CD4-positive, CD25-positive, alpha-beta regulatory T cell (primary cell): ENCODE results near the gene BCL2L11. TPM values are rescaled to one million over a fixed set of nuclear protein-coding genes. Genes with fewer than 3 reads are reported as not detected.
A peak's percentile ranks its signal among the peaks of the same experiment; 100 is the strongest.

Experiments
- ATAC-seq, 2 donors: fragments of 150-1000 bp; cut with Tn5 transposase; one replicate each; pipeline ENCODE4 v1.10.0; 2021; ENCODE audit warnings: low read depth in 2 of 2, moderate number of reproducible peaks in 2 of 2, moderate library complexity in 1 of 2
- DNase-seq, 3 donors: peaks; one replicate each; pipeline versions ENCODE4 v3.0.0 to v3.0.0-alpha.2; 2012 to 2022; ENCODE audit warnings: mixed read lengths in 1 of 3
- H3K27ac ChIP-seq: one replicate; pipeline ENCODE4 v1.7.0; 2013; ENCODE audit warnings: mild to moderate bottlenecking, low read length; ENCODE audit not compliant: insufficient read depth, poor library complexity, severe bottlenecking
- H3K27me3 ChIP-seq: one replicate; pipeline ENCODE4 v1.7.0; 2013; ENCODE audit warnings: low read length; ENCODE audit not compliant: control insufficient read depth, insufficient read depth
- H3K36me3 ChIP-seq: one replicate; pipeline ENCODE4 v1.7.0; 2013; ENCODE audit warnings: mild to moderate bottlenecking, low read length, moderate library complexity; ENCODE audit not compliant: control insufficient read depth, insufficient read depth
- H3K4me1 ChIP-seq: 2 replicates; pipeline ENCODE4 v1.7.0; 2013; ENCODE audit warnings: mild to moderate bottlenecking, low read length; ENCODE audit not compliant: insufficient read depth, control insufficient read depth, poor library complexity, severe bottlenecking
- H3K4me3 ChIP-seq: one replicate; pipeline ENCODE4 v1.7.0; 2013; ENCODE audit warnings: low read depth, mild to moderate bottlenecking, low read length, moderate library complexity
- H3K9me3 ChIP-seq, 2 experiments: 1 replicate in 1 of 2; 2 replicates in 1 of 2; pipeline ENCODE4 v1.7.0; 2013; ENCODE audit warnings: low read length in 2 of 2, mild to moderate bottlenecking in 1 of 2, moderate library complexity in 1 of 2; ENCODE audit not compliant: control insufficient read depth in 2 of 2
- H3K27ac Mint-ChIP-seq, 3 donors: one replicate each; pipeline ENCODE4 v1.8.0; 2020 to 2022; ENCODE audit warnings: mild to moderate bottlenecking in 3 of 3, mixed read lengths in 3 of 3, moderate library complexity in 2 of 3
- H3K27me3 Mint-ChIP-seq: one replicate; pipeline ENCODE4 v1.8.0; 2022; ENCODE audit warnings: mild to moderate bottlenecking, mixed read lengths
- H3K36me3 Mint-ChIP-seq: one replicate; pipeline ENCODE4 v1.8.0; 2020; ENCODE audit warnings: mixed read lengths
- H3K4me1 Mint-ChIP-seq, 4 donors: one replicate each; pipeline ENCODE4 v1.8.0; 2020 to 2022; ENCODE audit warnings: mixed read lengths in 4 of 4, mild to moderate bottlenecking in 1 of 4
- H3K4me3 Mint-ChIP-seq, 4 donors: one replicate each; pipeline ENCODE4 v1.8.0; 2020 to 2022; ENCODE audit warnings: mild to moderate bottlenecking in 4 of 4, mixed read lengths in 4 of 4, moderate library complexity in 3 of 4
- H3K9me3 Mint-ChIP-seq, 7 donors: one replicate each; pipeline ENCODE4 v1.8.0; 2020 to 2022; ENCODE audit warnings: mixed read lengths in 7 of 7, mild to moderate bottlenecking in 3 of 7, moderate library complexity in 2 of 7
- polyA plus RNA-seq, 4 donors: library from polyadenylated mRNA; unstranded; fragments of 300-500 nt; fragmentation: Illumina TruSeq; gene quantifications; one replicate each; pipeline ENCODE4 v1.2.3, GENCODE V29; 2021
- total RNA-seq: library from RNA; stranded (reverse); gene quantifications from one replicate; pipeline ENCODE4 v1.2.3, GENCODE V29; 2022

Gene BCL2L11
- total and polyA plus RNA-seq, 5 donors from 2014 or later, result 18.0 to 96.0 (median 31.9) TPM

DNA sequence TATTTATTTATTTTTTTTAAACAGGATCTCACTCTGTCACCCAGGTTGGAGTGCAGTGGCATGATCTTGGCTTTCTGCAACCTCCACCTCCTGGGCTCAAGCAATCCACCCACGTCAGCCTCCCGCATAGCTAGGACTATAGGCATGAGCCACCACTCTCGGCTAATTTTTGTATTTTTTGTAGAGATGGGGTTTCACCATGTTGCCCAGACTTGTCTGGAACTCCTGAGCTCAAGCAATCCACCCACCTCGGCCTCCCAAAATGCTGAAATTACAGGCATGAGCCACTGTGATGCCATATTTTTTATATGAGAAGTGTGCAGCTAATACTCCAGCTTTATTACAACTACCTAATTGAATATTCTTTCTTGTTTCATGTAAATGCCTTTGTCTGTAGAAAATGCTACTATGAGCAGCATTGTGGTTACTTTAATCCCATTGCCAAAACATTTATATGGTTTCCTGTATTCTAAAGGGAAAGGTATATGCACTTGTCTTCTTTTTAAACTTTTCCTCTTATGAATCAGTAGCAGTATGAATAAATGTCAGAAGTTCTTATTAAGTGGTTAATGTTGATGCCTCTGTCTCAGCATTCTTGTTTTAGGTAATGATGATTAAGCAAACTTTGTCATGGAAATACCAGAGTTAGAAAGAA, 9.5 kb upstream of the BCL2L11 start:
- no peaks in the 10 kb centered on the region for H3K36me3 ChIP-seq
- H3K4me3 Mint-ChIP-seq, result no peak overlapping the region
- H3K4me1 ChIP-seq, result no peaks in the 10 kb centered on the region
- H3K27me3 Mint-ChIP-seq, result peaks cover 76% of the 10 kb centered on the region
- DNase-seq, result no peak
- H3K4me3 ChIP-seq, result no peak overlapping the region
- no peaks in the 10 kb centered on the region for H3K9me3 ChIP-seq
- H3K9me3 Mint-ChIP-seq, result peaks cover 0 to 4% (median 0%) of the 10 kb centered on the region in 7 donors
- peaks cover 0 to 4% (median under 1%) of the 10 kb centered on the region in 4 donors for H3K4me1 Mint-ChIP-seq
- no peak overlapping the region for H3K27ac Mint-ChIP-seq
- no peak for ATAC-seq
- peaks cover 56% of the 10 kb centered on the region for H3K27me3 ChIP-seq
- no peaks in the 10 kb centered on the region for H3K36me3 Mint-ChIP-seq
- no peak overlapping the region for H3K27ac ChIP-seq

DNA sequence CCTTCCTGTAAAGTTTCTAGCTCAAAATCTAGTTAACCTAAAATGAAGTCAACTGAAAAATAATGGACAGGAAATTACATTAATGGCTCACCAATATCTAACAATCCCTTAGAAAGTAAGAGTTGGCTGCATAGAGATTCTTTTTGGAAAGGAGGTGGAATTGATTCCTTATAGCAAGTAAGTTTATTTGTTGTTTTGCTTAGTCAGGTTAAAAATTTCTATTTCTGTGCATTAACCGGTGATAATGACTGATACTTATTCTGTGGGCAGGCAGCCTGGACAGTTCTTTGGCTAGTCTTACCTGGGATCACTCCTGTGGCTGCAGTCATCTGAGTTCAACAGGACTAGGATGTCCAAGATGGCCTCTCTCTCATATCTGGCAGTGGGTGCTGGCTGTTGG, 6.9 kb upstream of the BCL2L11 start:
- no peak for ATAC-seq
- peaks cover 22% of the 10 kb centered on the region for H3K4me1 ChIP-seq
- Mint-ChIP-seq H3K9me3 (peaks cover 0 to 3% (median 0%) of the 10 kb centered on the region in 7 donors), H3K27ac (no peak overlapping the region), H3K4me1 (peaks cover 8 to 25% (median 15%) of the 10 kb centered on the region in 4 donors), H3K36me3 (no peaks in the 10 kb centered on the region), H3K4me3 (no peak overlapping the region), H3K27me3 (peaks cover 79% of the 10 kb centered on the region)
- no peak overlapping the region for H3K27ac ChIP-seq
- peaks cover 55% of the 10 kb centered on the region for H3K27me3 ChIP-seq
- no peaks in the 10 kb centered on the region for H3K9me3 ChIP-seq
- H3K4me3 ChIP-seq, result no peak overlapping the region
- DNase-seq, result no peak
- H3K36me3 ChIP-seq, result no peaks in the 10 kb centered on the region

DNA sequence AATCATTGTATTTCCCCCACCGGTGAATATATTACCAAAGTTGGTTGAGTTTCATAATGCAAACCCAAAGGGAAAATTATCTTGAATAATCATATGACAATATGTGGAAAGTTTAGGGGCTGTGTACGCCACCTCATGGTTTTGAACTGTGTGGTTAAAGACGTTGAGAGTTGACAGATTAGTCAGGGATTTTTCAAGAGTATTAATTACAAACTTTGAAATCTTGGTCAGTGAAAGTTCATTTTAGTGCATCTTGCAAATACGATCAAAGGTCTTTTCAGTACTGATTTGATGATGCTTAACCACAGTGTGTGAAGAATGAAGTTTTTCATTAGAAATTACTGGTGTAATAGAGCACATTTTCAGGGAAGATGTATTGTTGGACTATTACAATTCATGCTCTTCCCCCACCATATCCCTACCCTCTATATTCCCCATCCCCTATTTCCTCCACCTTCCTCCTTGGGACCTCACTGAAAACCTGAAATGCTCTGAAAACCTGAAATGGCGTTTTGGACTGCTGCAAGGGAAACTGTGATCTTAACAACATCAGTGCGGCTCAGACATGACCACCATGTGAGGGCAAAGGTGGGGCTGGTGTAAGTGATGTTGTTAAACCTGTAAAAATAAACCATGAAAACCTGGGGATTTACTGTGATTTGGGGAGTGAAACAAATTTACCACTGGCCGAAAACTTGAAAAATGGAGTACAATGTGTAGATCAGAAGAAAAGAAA, 4.5 kb upstream of the BCL2L11 start:
- Mint-ChIP-seq H3K9me3 (peaks cover 0 to 2% (median 0%) of the 10 kb centered on the region in 7 donors), H3K27ac (peak overlapping the region in 1 of 3 donors; percentile 61), H3K27me3 (peaks cover 75% of the 10 kb centered on the region), H3K36me3 (no peaks in the 10 kb centered on the region), H3K4me1 (peaks cover 8 to 37% (median 19%) of the 10 kb centered on the region in 4 donors), H3K4me3 (peak overlapping the region in 2 of 4 donors; percentile 52 to 93)
- Histone ChIP-seq H3K36me3 (no peaks in the 10 kb centered on the region), H3K27me3 (peaks cover 49% of the 10 kb centered on the region), H3K4me1 (peaks cover 41% of the 10 kb centered on the region), H3K27ac (no peak overlapping the region), H3K4me3 (no peak overlapping the region), H3K9me3 (no peaks in the 10 kb centered on the region)
- DNase-seq (peak in 2 of 3 donors; percentile 8 to 26), ATAC-seq (no peak)

DNA sequence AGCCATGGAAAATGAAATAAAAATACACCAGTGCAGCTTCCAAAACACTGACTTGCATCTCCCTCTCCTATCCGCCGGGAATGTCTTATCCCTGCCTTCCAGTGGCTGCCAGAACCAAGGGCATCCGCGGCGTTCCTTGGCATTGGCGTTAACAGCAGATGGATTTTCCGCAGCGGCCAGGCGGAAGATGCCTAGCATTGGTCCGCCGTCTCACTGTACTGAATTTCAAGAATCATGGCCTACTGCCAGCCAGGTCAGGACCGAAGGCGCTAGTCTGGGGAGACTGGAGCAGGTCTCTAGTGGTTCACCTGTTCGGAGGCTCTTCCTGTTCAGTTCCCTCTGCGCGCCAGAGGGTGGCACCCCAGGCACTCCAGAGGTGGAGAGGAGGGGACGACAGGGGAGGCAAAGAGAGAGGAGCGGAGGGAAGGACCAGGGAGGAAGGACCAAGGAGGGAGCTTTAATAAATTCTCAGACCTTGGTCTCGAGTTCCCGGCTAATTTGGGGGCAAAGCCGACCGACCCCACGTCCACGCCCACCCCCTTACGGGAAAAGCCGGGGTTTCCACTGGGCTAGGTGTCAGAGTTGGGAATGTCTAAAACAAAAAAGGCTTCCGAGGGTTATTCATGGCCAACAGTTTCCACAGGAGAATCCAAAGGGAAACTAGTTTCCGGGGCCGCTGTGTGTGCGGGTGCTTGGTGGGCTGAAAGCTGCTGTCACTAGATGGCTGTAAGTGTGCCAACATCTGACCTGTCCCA, 3.7 kb upstream of the BCL2L11 start:
- ATAC-seq (peak; percentile 37), DNase-seq (peak; percentile 41 to 82 (median 63))
- peaks cover 8 to 39% (median 19%) of the 10 kb centered on the region in 4 donors for H3K4me1 Mint-ChIP-seq
- H3K4me1 ChIP-seq, result peaks cover 50% of the 10 kb centered on the region
- H3K27me3 ChIP-seq, result peaks cover 44% of the 10 kb centered on the region
- peak overlapping the region in 2 of 3 donors; percentile 66 to 75 for H3K27ac Mint-ChIP-seq
- H3K27me3 Mint-ChIP-seq, result peaks cover 73% of the 10 kb centered on the region
- no peaks in the 10 kb centered on the region for H3K9me3 ChIP-seq
- peak overlapping the region; percentile 77 for H3K4me3 ChIP-seq
- no peaks in the 10 kb centered on the region for H3K36me3 ChIP-seq
- peak overlapping the region; percentile 80 to 95 (median 93) for H3K4me3 Mint-ChIP-seq
- H3K9me3 Mint-ChIP-seq, result peaks cover 0 to 4% (median 0%) of the 10 kb centered on the region in 7 donors
- H3K27ac ChIP-seq, result no peak overlapping the region
- no peaks in the 10 kb centered on the region for H3K36me3 Mint-ChIP-seq

DNA sequence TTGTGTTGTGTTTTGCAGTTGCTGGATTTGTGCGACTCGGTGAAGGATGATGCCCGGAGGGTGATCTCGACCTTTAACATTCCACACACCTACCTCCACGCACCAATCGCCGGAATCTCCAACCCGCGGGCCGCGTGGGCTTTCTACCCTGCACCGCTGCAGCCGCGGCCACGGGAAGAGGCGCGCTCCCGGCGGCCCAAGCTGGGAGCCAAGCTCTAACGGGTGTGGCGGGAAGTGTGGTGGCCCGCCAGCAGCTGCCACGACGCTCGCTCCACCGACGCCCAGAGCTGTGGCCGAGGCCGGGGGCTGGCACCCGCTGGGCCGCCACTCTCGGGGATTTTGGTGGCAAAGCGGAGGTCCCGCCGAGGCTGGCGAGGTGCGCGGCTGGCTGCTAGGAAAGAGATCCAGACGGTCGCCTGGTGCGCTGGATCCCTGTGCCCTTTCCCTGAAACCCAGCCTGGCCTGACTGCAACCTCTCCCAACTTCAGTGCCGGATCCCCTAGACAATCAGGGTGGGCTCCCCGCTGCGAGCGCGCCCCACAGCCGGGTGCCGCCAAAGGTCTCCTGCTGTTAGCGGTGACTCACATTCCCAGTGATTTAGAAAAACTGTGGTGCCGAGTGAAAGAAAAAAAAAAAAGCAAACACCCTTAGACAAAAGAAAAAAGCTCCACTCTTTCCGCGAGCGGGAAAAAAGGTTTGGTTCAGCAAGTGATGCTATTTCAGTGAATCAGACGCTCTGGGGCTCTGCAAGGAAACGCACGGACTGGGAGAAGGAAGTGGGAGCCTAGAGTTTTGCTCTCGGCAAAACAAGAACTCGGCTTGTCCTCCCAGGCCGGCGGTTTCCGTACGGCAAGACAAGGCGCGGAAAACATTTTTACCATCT, 2.9 kb upstream of the BCL2L11 start:
- Mint-ChIP-seq H3K36me3 (no peaks in the 10 kb centered on the region), H3K4me3 (peak overlapping the region; percentile 87 to 97 (median 93)), H3K4me1 (peaks cover 8 to 40% (median 19%) of the 10 kb centered on the region in 4 donors), H3K27ac (peak overlapping the region in 2 of 3 donors; percentile 46 to 66), H3K9me3 (peaks cover 0 to 4% (median 0%) of the 10 kb centered on the region in 7 donors), H3K27me3 (peaks cover 70% of the 10 kb centered on the region)
- Histone ChIP-seq H3K4me3 (peak overlapping the region; percentile 77), H3K27ac (no peak overlapping the region), H3K9me3 (no peaks in the 10 kb centered on the region), H3K27me3 (peaks cover 36% of the 10 kb centered on the region), H3K36me3 (no peaks in the 10 kb centered on the region), H3K4me1 (peaks cover 54% of the 10 kb centered on the region)
- DNase-seq (peak in 2 of 3 donors; percentile 25 to 26), ATAC-seq (no peak)

DNA sequence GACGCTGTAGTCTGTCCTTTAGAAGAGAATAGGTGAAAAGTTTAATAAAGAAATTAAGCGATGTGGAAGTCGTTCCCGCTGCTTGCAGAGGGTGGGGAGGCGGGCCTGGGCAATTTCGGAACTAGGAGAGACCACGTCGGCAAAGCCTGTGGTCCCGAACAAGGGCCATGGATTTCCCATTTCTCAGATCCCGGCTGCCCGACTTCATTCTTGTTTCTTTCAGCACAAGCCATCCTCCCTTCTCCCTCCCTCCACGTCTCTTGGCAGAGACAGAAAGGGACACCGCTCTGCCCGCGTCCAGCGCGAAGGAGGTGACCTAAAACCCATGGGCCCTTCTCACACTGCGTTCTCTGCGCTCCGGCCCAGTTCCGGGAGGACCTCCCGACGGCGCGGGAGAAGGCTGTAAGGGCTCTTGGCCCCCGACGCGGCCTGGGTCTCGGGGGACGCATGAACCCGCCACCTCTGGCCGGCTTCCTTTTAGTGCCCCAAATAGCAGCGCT, 2.2 kb upstream of the BCL2L11 start:
- H3K27ac ChIP-seq, result no peak overlapping the region
- Mint-ChIP-seq H3K4me3 (peak overlapping the region; percentile 87 to 97 (median 91)), H3K4me1 (peaks cover 8 to 44% (median 19%) of the 10 kb centered on the region in 4 donors), H3K27me3 (peaks cover 70% of the 10 kb centered on the region), H3K27ac (peak overlapping the region in 2 of 3 donors; percentile 69 to 91), H3K9me3 (peaks cover 0 to 4% (median 0%) of the 10 kb centered on the region in 7 donors), H3K36me3 (no peaks in the 10 kb centered on the region)
- peaks cover 61% of the 10 kb centered on the region for H3K4me1 ChIP-seq
- DNase-seq, result no peak
- peaks cover 31% of the 10 kb centered on the region for H3K27me3 ChIP-seq
- peaks cover under 1% of the 10 kb centered on the region for H3K36me3 ChIP-seq
- no peak for ATAC-seq
- no peaks in the 10 kb centered on the region for H3K9me3 ChIP-seq
- peak overlapping the region; percentile 68 for H3K4me3 ChIP-seq
